Measurements from ENCODE around the gene DBP.

Gene DBP

DNA sequence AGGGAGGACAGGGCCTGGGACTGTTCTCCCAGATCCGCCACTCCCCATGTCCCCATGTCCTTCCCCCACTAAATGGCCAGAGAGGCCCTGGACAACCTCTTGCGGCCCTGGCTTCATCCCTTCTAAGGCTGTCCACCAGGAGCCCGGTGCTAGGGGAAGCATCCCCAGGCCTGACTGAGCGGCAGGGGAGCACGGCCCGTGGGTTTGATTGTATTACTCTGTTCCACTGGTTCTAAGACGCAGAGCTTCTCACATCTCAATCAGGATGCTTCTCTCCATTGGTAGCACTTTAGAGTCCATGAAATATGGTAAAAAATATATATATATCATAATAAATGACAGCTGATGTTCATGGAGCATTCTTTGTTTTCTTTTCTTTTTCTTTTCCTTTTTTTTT, 29.8 kb downstream of the DBP start:
- no peaks in the 10 kb centered on the region for H3K9me3 ChIP-seq (ENCODE audit: control insufficient read depth, insufficient read depth, low read length)
- H3K9me2 ChIP-seq (replicated peaks; ENCODE audit: control insufficient read depth, low read length), result no peaks in the 10 kb centered on the region
- H3K4me3 ChIP-seq (ENCODE audit: low read length), result no peak overlapping the region
- 0 out of 2 replicates have a peak, but pooled peaks cover 3% of the 10 kb centered on the region for H3K4me1 ChIP-seq (ENCODE audit: control insufficient read depth, low read length)
- no peaks in the 10 kb centered on the region for H3F3A ChIP-seq (ENCODE audit: control insufficient read depth, insufficient read depth)
- H3K79me2 ChIP-seq (ENCODE audit: control insufficient read depth, low read length), result no peaks in the 10 kb centered on the region
- no peaks in the 10 kb centered on the region for H3K36me3 ChIP-seq (ENCODE audit: control insufficient read depth, low read length)
- no peaks in the 10 kb centered on the region for H3K27me3 ChIP-seq (ENCODE audit: control insufficient read depth, low read length)
- H3K27ac ChIP-seq (ENCODE audit: low read depth, low read length), result no peak overlapping the region
- TF ChIP-seq EZH2phosphoT487 (IDR thresholded peaks at IDR 0.05; ENCODE audit: borderline replicate concordance, low read length), result no peak
- TF ChIP-seq, protein P1, sequence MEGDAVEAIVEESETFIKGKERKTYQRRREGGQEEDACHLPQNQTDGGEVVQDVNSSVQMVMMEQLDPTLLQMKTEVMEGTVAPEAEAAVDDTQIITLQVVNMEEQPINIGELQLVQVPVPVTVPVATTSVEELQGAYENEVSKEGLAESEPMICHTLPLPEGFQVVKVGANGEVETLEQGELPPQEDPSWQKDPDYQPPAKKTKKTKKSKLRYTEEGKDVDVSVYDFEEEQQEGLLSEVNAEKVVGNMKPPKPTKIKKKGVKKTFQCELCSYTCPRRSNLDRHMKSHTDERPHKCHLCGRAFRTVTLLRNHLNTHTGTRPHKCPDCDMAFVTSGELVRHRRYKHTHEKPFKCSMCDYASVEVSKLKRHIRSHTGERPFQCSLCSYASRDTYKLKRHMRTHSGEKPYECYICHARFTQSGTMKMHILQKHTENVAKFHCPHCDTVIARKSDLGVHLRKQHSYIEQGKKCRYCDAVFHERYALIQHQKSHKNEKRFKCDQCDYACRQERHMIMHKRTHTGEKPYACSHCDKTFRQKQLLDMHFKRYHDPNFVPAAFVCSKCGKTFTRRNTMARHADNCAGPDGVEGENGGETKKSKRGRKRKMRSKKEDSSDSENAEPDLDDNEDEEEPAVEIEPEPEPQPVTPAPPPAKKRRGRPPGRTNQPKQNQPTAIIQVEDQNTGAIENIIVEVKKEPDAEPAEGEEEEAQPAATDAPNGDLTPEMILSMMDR (IDR thresholded peaks at IDR 0.05; ENCODE audit: low read depth, low read length, poor library complexity, severe bottlenecking), result no peak
- H3K4me2 ChIP-seq (ENCODE audit: low read length), result no peak overlapping the region
- no peaks in the 10 kb centered on the region for H4K20me1 ChIP-seq (ENCODE audit: control insufficient read depth, insufficient read depth, low read depth, low read length)

DNA sequence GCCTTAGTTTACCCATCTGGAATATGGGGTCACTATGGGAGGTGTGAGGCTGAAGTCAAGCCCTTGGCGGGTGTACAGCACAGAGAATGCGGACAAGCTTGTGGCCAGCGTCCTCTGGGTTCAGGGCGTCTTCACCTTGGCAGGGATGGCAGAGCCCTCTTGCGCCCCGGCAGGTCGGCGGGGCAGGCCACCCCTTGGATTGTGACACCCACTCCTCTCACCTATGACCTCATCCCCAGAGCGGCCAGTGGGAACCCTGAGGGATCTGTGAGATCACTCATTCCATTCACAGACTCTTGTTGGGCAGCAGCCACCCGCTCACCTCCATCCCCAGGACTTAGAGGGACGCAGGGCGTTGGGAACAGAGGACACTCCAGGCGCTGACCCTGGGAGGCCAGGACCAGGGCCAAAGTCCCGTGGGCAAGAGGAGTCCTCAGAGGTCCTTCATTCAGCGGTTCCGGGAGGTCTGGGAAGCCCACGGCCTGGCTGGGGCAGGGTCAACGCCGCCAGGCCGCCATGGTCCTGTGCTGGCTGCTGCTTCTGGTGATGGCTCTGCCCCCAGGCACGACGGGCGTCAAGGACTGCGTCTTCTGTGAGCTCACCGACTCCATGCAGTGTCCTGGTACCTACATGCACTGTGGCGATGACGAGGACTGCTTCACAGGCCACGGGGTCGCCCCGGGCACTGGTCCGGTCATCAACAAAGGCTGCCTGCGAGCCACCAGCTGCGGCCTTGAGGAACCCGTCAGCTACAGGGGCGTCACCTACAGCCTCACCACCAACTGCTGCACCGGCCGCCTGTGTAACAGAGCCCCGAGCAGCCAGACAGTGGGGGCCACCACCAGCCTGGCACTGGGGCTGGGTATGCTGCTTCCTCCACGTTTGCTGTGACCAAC, 30.5 kb downstream of the DBP start, which contains the start of gene SPACA4:
SPACA4 (plus strand) TSS at position 280 of the 896 bp plus-strand sequence; CDS start at position 517, 237 bp downstream.
- Histone ChIP-seq H3K9me3 (ENCODE audit: control insufficient read depth, insufficient read depth, low read length) (no peaks in the 10 kb centered on the region), H3K9me2 (replicated peaks; ENCODE audit: control insufficient read depth, low read length) (no peaks in the 10 kb centered on the region), H4K20me1 (ENCODE audit: control insufficient read depth, insufficient read depth, low read depth, low read length) (no peaks in the 10 kb centered on the region), H3K36me3 (ENCODE audit: control insufficient read depth, low read length) (no peaks in the 10 kb centered on the region), H3K4me1 (ENCODE audit: control insufficient read depth, low read length) (0 out of 2 replicates have a peak, but pooled peaks cover 3% of the 10 kb centered on the region), H3K4me2 (ENCODE audit: low read length) (no peak within 1 kb of the TSS), H3K27me3 (ENCODE audit: control insufficient read depth, low read length) (no peaks in the 10 kb centered on the region), H3F3A (ENCODE audit: control insufficient read depth, insufficient read depth) (no peaks in the 10 kb centered on the region), H3K27ac (ENCODE audit: low read depth, low read length) (no peak within 1 kb of the TSS), H3K4me3 (ENCODE audit: low read length) (no peak within 1 kb of the TSS), H3K79me2 (ENCODE audit: control insufficient read depth, low read length) (no peaks in the 10 kb centered on the region)
- TF ChIP-seq, protein P1 (IDR thresholded peaks at IDR 0.05; ENCODE audit: low read depth, low read length, poor library complexity, severe bottlenecking), result no peak
- TF ChIP-seq EZH2phosphoT487 (IDR thresholded peaks at IDR 0.05; ENCODE audit: borderline replicate concordance, low read length), result no peak

DNA sequence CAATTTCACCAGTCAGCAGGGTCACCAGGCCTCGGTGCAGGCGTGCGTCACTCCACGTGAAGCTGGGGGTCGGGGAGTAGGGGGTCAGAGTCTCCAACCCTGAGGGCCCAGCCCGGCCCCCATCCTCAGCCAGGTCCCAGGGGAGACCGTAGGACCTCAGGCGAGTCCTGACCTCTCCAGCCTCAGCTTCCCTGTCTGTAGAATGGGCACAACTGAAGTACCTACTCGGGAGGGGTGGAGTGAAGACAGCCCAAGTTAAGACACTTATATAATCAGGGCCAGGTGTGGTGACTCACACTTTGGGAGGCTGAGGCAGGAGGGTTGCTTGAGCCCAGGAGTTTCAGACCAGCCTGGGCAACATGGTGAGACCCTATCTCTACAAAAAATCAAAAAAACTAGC, 33.3 kb downstream of the DBP start:
- Histone ChIP-seq H3K36me3 (ENCODE audit: control insufficient read depth, low read length) (no peaks in the 10 kb centered on the region), H3K27ac (ENCODE audit: low read depth, low read length) (no peak overlapping the region), H3K4me1 (ENCODE audit: control insufficient read depth, low read length) (0 out of 2 replicates have a peak, but pooled peaks cover 1% of the 10 kb centered on the region), H3K4me3 (ENCODE audit: low read length) (no peak overlapping the region), H3K79me2 (ENCODE audit: control insufficient read depth, low read length) (no peaks in the 10 kb centered on the region), H3F3A (ENCODE audit: control insufficient read depth, insufficient read depth) (no peaks in the 10 kb centered on the region), H3K27me3 (ENCODE audit: control insufficient read depth, low read length) (no peaks in the 10 kb centered on the region), H4K20me1 (ENCODE audit: control insufficient read depth, insufficient read depth, low read depth, low read length) (no peaks in the 10 kb centered on the region), H3K9me3 (ENCODE audit: control insufficient read depth, insufficient read depth, low read length) (no peaks in the 10 kb centered on the region), H3K4me2 (ENCODE audit: low read length) (no peak overlapping the region), H3K9me2 (replicated peaks; ENCODE audit: control insufficient read depth, low read length) (no peaks in the 10 kb centered on the region)
- TF ChIP-seq EZH2phosphoT487 (IDR thresholded peaks at IDR 0.05; ENCODE audit: borderline replicate concordance, low read length), result no peak
- TF ChIP-seq, protein P1 (IDR thresholded peaks at IDR 0.05; ENCODE audit: low read depth, low read length, poor library complexity, severe bottlenecking), result no peak
